ENCODE results near the gene MAP3K5. TPM values are rescaled to one million over a fixed set of nuclear protein-coding genes. Genes with fewer than 3 reads are reported as not detected.
"Not testable (repeated sequence)": the region's sequence is repeated elsewhere in the genome, so short reads cannot be mapped to it uniquely, and the experiment has no call there.

The MAP3K5 gene
- total and polyA plus RNA-seq, 9 donors, result 37.0 to 217 (median 80.2) TPM

DNA sequence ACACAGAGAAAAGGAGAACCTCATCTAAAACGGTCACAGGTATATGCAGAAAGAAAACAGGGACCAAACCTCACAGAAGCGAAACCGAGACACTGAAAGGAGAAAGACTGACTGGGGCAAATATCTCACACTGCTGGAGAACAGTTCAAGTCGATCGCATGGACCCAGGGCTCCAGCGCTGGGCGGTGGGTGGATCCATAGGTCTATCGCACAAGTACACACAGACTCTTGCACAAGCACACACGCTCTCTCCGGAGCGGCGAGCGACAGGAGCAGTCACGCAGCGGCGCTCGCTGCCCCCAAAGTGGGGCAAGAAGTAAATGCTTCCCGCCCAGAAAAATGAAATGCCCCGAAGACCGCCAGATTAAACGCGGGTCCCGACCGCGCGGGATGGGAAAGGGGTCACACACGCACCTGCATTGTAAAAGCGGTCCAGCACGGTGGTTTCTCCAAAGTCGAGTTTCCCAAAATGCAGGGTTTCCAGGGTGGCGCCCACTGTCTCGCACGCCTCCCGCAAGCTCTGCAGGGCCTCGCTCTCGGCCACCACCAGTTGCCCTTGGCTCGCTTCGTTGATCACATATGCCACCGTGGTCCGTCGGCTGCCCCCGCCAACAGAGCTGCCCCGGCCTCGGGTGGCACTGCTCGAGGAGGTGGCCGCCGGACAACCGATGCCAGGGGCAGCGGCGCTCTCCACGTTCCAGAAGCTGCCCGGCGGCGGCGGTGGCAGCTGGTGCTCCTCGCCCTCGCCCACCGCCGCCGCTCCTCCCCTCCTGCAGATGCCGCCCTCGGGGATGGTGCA is 782 bp downstream of the MAP3K5 start:
- Histone ChIP-seq H3K4me3 (peak overlapping the region; percentile 63), H3K27me3 (no peaks in the 10 kb centered on the region), H3K36me3 (no peaks in the 10 kb centered on the region), H3K27ac (peak overlapping the region; percentile 85 to 98), H3K4me1 (ENCODE audit: insufficient read depth) (peaks cover 5% of the 10 kb centered on the region), H3K9me3 (no peaks in the 10 kb centered on the region)
- DNase-seq, result peak; percentile 63 to 77 (median 71)
- peak in 1 of 3 donors; percentile 14 for TF ChIP-seq CTCF (IDR thresholded peaks at IDR 0.05)
- TF ChIP-seq POLR2A (IDR thresholded peaks at IDR 0.05), result peak; percentile 42
- TF ChIP-seq EP300 (IDR thresholded peaks at IDR 0.05), result no peak
- WGBS, 3 donors, result 0% methylated on average over 56 to 62 of the region's 62 CpGs
- intact Hi-C loops (cut with DNase I), result loop anchor here (1.0 to 10.0 kb wide), 7 partner anchors 55 to 209 kb away; no protein-coding TSS in a partner anchor

GRCh38 chr6:136790411-136791295 is 1.6 kb downstream of the MAP3K5 start:
- Histone ChIP-seq H3K27me3 (no peaks in the 10 kb centered on the region), H3K4me3 (peak overlapping the region; percentile 63), H3K9me3 (no peaks in the 10 kb centered on the region), H3K27ac (peak overlapping the region; percentile 85 to 98), H3K36me3 (no peaks in the 10 kb centered on the region), H3K4me1 (ENCODE audit: insufficient read depth) (peaks cover 8% of the 10 kb centered on the region)
- intact Hi-C loops (cut with DNase I), result loop anchor here in 3 of 4 donors (2.0 to 10.0 kb wide), 5 partner anchors 54 to 208 kb away; no protein-coding TSS in a partner anchor
- TF ChIP-seq EP300 (IDR thresholded peaks at IDR 0.05), result no peak
- no peak for TF ChIP-seq POLR2A (IDR thresholded peaks at IDR 0.05)
- no peak for TF ChIP-seq CTCF (IDR thresholded peaks at IDR 0.05)
- DNase-seq, result no peak
- WGBS, 3 donors, result 3 to 8% (median 4%) methylated on average over 7 of the region's 7 CpGs

DNA sequence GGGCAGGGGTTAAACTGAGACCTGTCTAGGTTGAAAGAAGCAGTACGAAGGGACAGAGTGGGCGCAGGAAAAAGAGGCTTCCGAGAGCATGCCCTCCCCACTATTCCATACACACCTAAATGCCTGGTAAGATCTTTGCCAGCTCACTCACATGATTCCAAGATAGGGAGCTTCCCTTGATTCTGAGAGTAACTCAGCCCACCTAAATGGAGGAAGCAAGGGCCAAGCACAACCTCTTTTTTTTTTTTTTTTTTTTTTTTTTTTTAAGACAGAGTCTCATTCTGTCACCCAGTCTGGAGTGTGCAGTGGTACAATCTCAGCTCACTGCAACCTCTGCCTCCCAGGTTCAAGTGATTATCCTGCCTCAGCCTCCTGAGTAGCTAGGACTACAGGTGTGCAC is 2.8 kb downstream of the MAP3K5 start:
- H3K36me3 ChIP-seq; H3K9me3 ChIP-seq; H3K27me3 ChIP-seq; intact Hi-C loops (cut with DNase I); DNase-seq: not testable (repeated sequence)
- 48 to 63% (median 53%) methylated on average over 3 of the region's 3 CpGs for WGBS, 3 donors
- Histone ChIP-seq H3K4me1 (ENCODE audit: insufficient read depth) (peaks cover 15% of the 10 kb centered on the region), H3K27ac (peak overlapping the region in 1 of 2 donors; percentile 98), H3K4me3 (peak overlapping the region; percentile 63)

- Histone ChIP-seq H3K27me3 (no peaks in the 10 kb centered on the region), H3K9me3 (no peaks in the 10 kb centered on the region), H3K4me1 (ENCODE audit: insufficient read depth) (peaks cover 24% of the 10 kb centered on the region), H3K27ac (peak overlapping the region in 1 of 2 donors; percentile 98), H3K4me3 (peak overlapping the region; percentile 63), H3K36me3 (no peaks in the 10 kb centered on the region)
- TF ChIP-seq EP300 (IDR thresholded peaks at IDR 0.05), result no peak
- intact Hi-C loops (cut with DNase I), result no loop called here
- DNase-seq, result no peak
- 62 to 75% (median 66%) methylated on average over 7 of the region's 7 CpGs for WGBS, 3 donors
These were observed 4.0 kb downstream of the MAP3K5 start for GRCh38 chr6:136788069-136788902.

GRCh38 chr6:136787726-136788068 is 4.6 kb downstream of the MAP3K5 start:
- Histone ChIP-seq H3K27ac (no peak overlapping the region), H3K36me3 (no peaks in the 10 kb centered on the region), H3K4me3 (peak overlapping the region; percentile 63), H3K27me3 (no peaks in the 10 kb centered on the region), H3K4me1 (ENCODE audit: insufficient read depth) (peaks cover 27% of the 10 kb centered on the region), H3K9me3 (no peaks in the 10 kb centered on the region)
- no peak for DNase-seq
- intact Hi-C loops (cut with DNase I), result no loop called here
- TF ChIP-seq POLR2A (IDR thresholded peaks at IDR 0.05), result no peak
- no peak for TF ChIP-seq CTCF (IDR thresholded peaks at IDR 0.05)
- TF ChIP-seq EP300 (IDR thresholded peaks at IDR 0.05), result no peak
- WGBS, 3 donors, result 72 to 78% (median 73%) methylated on average over 4 of the region's 4 CpGs
